HEK293T (cell line): ENCODE measurements around the gene FILIP1.

ENCODE experiments used
- ARNT ChIP-seq: fragments of 450-650 bp; IDR thresholded peaks from 2 replicates; pipeline ENCODE4 v1.6.1; 2017; ENCODE audit warnings: mild to moderate bottlenecking
- BHLHE40 ChIP-seq: fragments of 450-650 bp; IDR thresholded peaks from 2 replicates; pipeline ENCODE4 v1.6.1; 2016; ENCODE audit warnings: mild to moderate bottlenecking, moderate library complexity, borderline replicate concordance
- CTBP1 ChIP-seq: fragments of 450-650 bp; IDR thresholded peaks from 2 replicates; pipeline ENCODE4 v1.6.1; 2016; ENCODE audit warnings: borderline replicate concordance
- ELF4 ChIP-seq: fragments of 450-650 bp; IDR thresholded peaks from 2 replicates; pipeline ENCODE4 v1.6.1; 2017; ENCODE audit warnings: antibody characterized with exemption
- FOXA1 ChIP-seq: fragments of 450-650 bp; IDR thresholded peaks from 2 replicates; pipeline ENCODE4 v1.6.1; 2016; ENCODE audit warnings: mild to moderate bottlenecking
- FOXK2 ChIP-seq: fragments of 450-650 bp; IDR thresholded peaks from 2 replicates; pipeline ENCODE4 v1.6.1; 2016; ENCODE audit warnings: mild to moderate bottlenecking
- FOXM1 ChIP-seq: fragments of 450-650 bp; IDR thresholded peaks from 2 replicates; pipeline ENCODE4 v1.6.1; 2017; ENCODE audit warnings: mild to moderate bottlenecking, borderline replicate concordance
- HDGF ChIP-seq: fragments of 450-650 bp; IDR thresholded peaks from 2 replicates; pipeline ENCODE4 v1.6.1; 2017; ENCODE audit warnings: antibody characterized with exemption, borderline replicate concordance
- NFRKB ChIP-seq: fragments of 450-650 bp; IDR thresholded peaks from 2 replicates; pipeline ENCODE4 v1.6.1; 2016; ENCODE audit warnings: mild to moderate bottlenecking, moderate library complexity
- SP1 ChIP-seq: fragments of 450-650 bp; IDR thresholded peaks from 2 replicates; pipeline ENCODE4 v1.6.1; 2017
- TARDBP ChIP-seq: fragments of 450-650 bp; IDR thresholded peaks from 2 replicates; pipeline ENCODE4 v1.6.1; 2016
- ZNF384 ChIP-seq: fragments of 450-650 bp; IDR thresholded peaks from 2 replicates; pipeline ENCODE4 v1.6.1; 2016
- TF ChIP-seq, protein P1 (sequence below): fragments of 450-650 bp; IDR thresholded peaks from 2 replicates; pipeline ENCODE4 v1.6.1; 2016

DNA sequence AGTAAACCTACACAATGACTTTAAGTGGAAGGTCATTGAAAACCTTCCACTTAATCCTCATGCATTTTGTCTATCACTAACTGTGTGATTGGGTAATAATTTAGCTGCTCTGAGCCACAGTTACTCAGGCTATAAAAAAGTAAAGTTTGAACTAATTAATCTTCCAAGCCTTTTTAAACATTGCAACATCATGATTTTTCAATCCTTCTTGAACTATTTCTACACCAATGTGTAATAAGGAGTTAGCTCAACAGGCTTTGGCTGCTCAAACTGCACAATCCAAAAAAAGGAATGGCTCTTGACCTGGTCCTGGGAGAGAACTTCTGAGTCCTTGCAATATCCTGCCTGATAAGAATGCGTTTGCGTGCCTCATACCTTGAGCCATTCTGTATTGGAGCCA, 34.8 kb upstream of the FILIP1 start:
- no peak for TF ChIP-seq ELF4
- no peak for TF ChIP-seq BHLHE40
- no peak for TF ChIP-seq FOXA1
- TF ChIP-seq HDGF, result no peak
- TF ChIP-seq SP1, result no peak
- no peak for TF ChIP-seq ARNT
- no peak for TF ChIP-seq TARDBP
- no peak for TF ChIP-seq ZNF384
- TF ChIP-seq FOXK2, result no peak
- TF ChIP-seq NFRKB, result no peak
- TF ChIP-seq CTBP1, result no peak
- TF ChIP-seq FOXM1, result no peak
- TF ChIP-seq, protein P1, sequence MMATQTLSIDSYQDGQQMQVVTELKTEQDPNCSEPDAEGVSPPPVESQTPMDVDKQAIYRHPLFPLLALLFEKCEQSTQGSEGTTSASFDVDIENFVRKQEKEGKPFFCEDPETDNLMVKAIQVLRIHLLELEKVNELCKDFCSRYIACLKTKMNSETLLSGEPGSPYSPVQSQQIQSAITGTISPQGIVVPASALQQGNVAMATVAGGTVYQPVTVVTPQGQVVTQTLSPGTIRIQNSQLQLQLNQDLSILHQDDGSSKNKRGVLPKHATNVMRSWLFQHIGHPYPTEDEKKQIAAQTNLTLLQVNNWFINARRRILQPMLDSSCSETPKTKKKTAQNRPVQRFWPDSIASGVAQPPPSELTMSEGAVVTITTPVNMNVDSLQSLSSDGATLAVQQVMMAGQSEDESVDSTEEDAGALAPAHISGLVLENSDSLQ, result no peak
